Mesenchymal stem cell (in vitro differentiated cells and primary cell): Measurements from ENCODE around the gene PKP4.
A peak's percentile ranks its signal among the peaks of the same experiment; 100 is the strongest.

ENCODE experiments used
- DNase-seq: peaks from one replicate; pipeline ENCODE4 v3.0.0-alpha.2; 2013
- H2AFZ ChIP-seq: one replicate; pipeline ENCODE4 v1.6.1; 2013; ENCODE audit warnings: low read depth, mild to moderate bottlenecking, control low read depth, inconsistent platforms, low read length, moderate library complexity
- H2AK5ac ChIP-seq: 2 replicates; pipeline ENCODE4 v1.6.1; 2013; ENCODE audit warnings: low read length, moderate library complexity, mild to moderate bottlenecking, inconsistent platforms; ENCODE audit not compliant: severe bottlenecking
- H2BK120ac ChIP-seq: one replicate; pipeline ENCODE4 v1.6.1; 2013; ENCODE audit warnings: low read depth, mild to moderate bottlenecking, inconsistent platforms, low read length, moderate library complexity
- H2BK12ac ChIP-seq, 2 experiments: one replicate each; pipeline ENCODE4 v1.6.1; 2013; ENCODE audit warnings: inconsistent platforms in 2 of 2, low read length in 2 of 2, mild to moderate bottlenecking in 2 of 2, moderate library complexity in 2 of 2, control low read depth in 1 of 2
- H2BK15ac ChIP-seq: one replicate; pipeline ENCODE4 v1.6.1; 2013; ENCODE audit warnings: mild to moderate bottlenecking, low read depth, inconsistent platforms; ENCODE audit not compliant: poor library complexity, severe bottlenecking
- H2BK5ac ChIP-seq: 2 replicates; pipeline ENCODE4 v1.6.1; 2013; ENCODE audit warnings: low read depth, mild to moderate bottlenecking, low read length, control low read depth, inconsistent platforms; ENCODE audit not compliant: poor library complexity, severe bottlenecking
- H3K14ac ChIP-seq, 2 experiments: one replicate each; pipeline ENCODE4 v1.6.1; 2013; ENCODE audit warnings: inconsistent platforms in 2 of 2, low read length in 2 of 2, control low read depth in 1 of 2, mild to moderate bottlenecking in 1 of 2, moderate library complexity in 1 of 2
- H3K18ac ChIP-seq, 2 experiments: one replicate each; pipeline ENCODE4 v1.6.1; 2013; ENCODE audit warnings: inconsistent platforms in 2 of 2, low read length in 2 of 2, control low read depth in 1 of 2, low read depth in 1 of 2, mild to moderate bottlenecking in 1 of 2
- H3K23ac ChIP-seq, 2 experiments: one replicate each; pipeline ENCODE4 v1.6.1; 2013; ENCODE audit warnings: inconsistent platforms in 2 of 2, low read length in 2 of 2, mild to moderate bottlenecking in 2 of 2, moderate library complexity in 2 of 2, control low read depth in 1 of 2
- H3K27ac ChIP-seq: 2 replicates; pipeline ENCODE4 v1.5.1; 2013; ENCODE audit warnings: mild to moderate bottlenecking, moderate library complexity, low read length, control low read depth, inconsistent platforms; ENCODE audit not compliant: poor library complexity, severe bottlenecking
- H3K27me3 ChIP-seq, 2 experiments: 2 replicates each; pipeline versions ENCODE4 v1.6.1 to v1.7.0; 2013; ENCODE audit warnings: low read length in 2 of 2, mild to moderate bottlenecking in 2 of 2, moderate library complexity in 2 of 2, control low read depth in 1 of 2, inconsistent platforms in 1 of 2; ENCODE audit not compliant: control insufficient read depth in 1 of 2, insufficient read depth in 1 of 2
- H3K36me3 ChIP-seq, 2 experiments: 2 replicates each; pipeline versions ENCODE4 v1.6.1 to v1.7.0; 2013; ENCODE audit warnings: low read length in 2 of 2, control low read depth in 1 of 2, inconsistent platforms in 1 of 2, low read depth in 1 of 2, mild to moderate bottlenecking in 1 of 2; ENCODE audit not compliant: insufficient read depth in 2 of 2, control insufficient read depth in 1 of 2
- H3K4ac ChIP-seq, 2 experiments: one replicate each; pipeline ENCODE4 v1.6.1; 2013; ENCODE audit warnings: inconsistent platforms in 2 of 2, low read length in 2 of 2, mild to moderate bottlenecking in 2 of 2, moderate library complexity in 2 of 2, control low read depth in 1 of 2, low read depth in 1 of 2
- H3K4me1 ChIP-seq: 2 replicates; pipeline ENCODE4 v1.6.1; 2013; ENCODE audit warnings: low read depth, low read length, control low read depth; ENCODE audit not compliant: control insufficient read depth, insufficient read depth
- H3K4me2 ChIP-seq: 2 replicates; pipeline ENCODE4 v1.6.1; 2013; ENCODE audit warnings: low read length, mild to moderate bottlenecking, inconsistent platforms; ENCODE audit not compliant: poor library complexity, severe bottlenecking
- H3K4me3 ChIP-seq, 2 experiments: 2 replicates each; pipeline versions ENCODE4 v1.5.1 to v1.7.0; 2013; ENCODE audit warnings: low read length in 2 of 2, mild to moderate bottlenecking in 2 of 2, control low read depth in 1 of 2, low read depth in 1 of 2; ENCODE audit not compliant: insufficient read depth in 1 of 2
- H3K79me1 ChIP-seq: replicated peaks from 2 replicates; pipeline ENCODE4 v1.6.1; 2013; ENCODE audit warnings: mild to moderate bottlenecking, control low read depth, low read length, inconsistent platforms; ENCODE audit not compliant: poor library complexity, severe bottlenecking
- H3K9ac ChIP-seq: 2 replicates; pipeline ENCODE4 v1.7.0; 2013; ENCODE audit warnings: mild to moderate bottlenecking, low read length, moderate library complexity
- H3K9me3 ChIP-seq: 2 replicates; pipeline ENCODE4 v1.7.0; 2013; ENCODE audit warnings: mild to moderate bottlenecking, low read length; ENCODE audit not compliant: control insufficient read depth
- H4K8ac ChIP-seq: one replicate; pipeline ENCODE4 v1.6.1; 2013; ENCODE audit warnings: inconsistent platforms, mild to moderate bottlenecking, low read length, moderate library complexity
- H4K91ac ChIP-seq: one replicate; pipeline ENCODE4 v1.6.1; 2013; ENCODE audit warnings: mild to moderate bottlenecking, low read length, inconsistent platforms
- WGBS: methylation state at CpG from one replicate; pipeline ENCODE4 v1.1.7; 2013; ENCODE audit warnings: mixed read lengths; 5-methylcytosine and 5-hydroxymethylcytosine counted together

The PKP4 gene

GRCh38 chr2:158504088-158504487 is 47.3 kb downstream of the PKP4 start:
- Histone ChIP-seq H4K8ac (no peak overlapping the region), H3K9ac (no peak overlapping the region), H3K27me3 (no peaks in the 10 kb centered on the region), H2BK15ac (no peak overlapping the region), H3K4ac (no peak overlapping the region), H3K27ac (no peak overlapping the region), H4K91ac (no peak overlapping the region), H3K14ac (no peak overlapping the region), H3K36me3 (peaks cover 0 to 2% of the 10 kb centered on the region in 2 experiments), H3K79me1 (peaks cover 17% of the 10 kb centered on the region), H2BK5ac (no peak overlapping the region), H2AK5ac (no peak overlapping the region), H3K4me2 (no peak overlapping the region), H2BK120ac (no peak overlapping the region), H3K23ac (no peak overlapping the region), H3K9me3 (no peaks in the 10 kb centered on the region), H3K18ac (no peak overlapping the region), H2AFZ (no peak overlapping the region), H3K4me3 (no peak overlapping the region), H2BK12ac (no peak overlapping the region), H3K4me1 (peaks cover 6% of the 10 kb centered on the region)
- 54% methylated on average over 2 of the region's 3 CpGs for WGBS
- DNase-seq = no peak

GRCh38 chr2:158505448-158505934 is 48.7 kb downstream of the PKP4 start:
- Histone ChIP-seq H2BK5ac (no peak overlapping the region), H4K8ac (no peak overlapping the region), H3K23ac (no peak overlapping the region), H3K36me3 (peaks cover 0 to 3% of the 10 kb centered on the region in 2 experiments), H2AK5ac (no peak overlapping the region), H3K79me1 (peaks cover 12% of the 10 kb centered on the region), H2AFZ (no peak overlapping the region), H4K91ac (no peak overlapping the region), H2BK12ac (no peak overlapping the region), H2BK120ac (peak overlapping the region; percentile 39), H3K4me2 (no peak overlapping the region), H2BK15ac (peak overlapping the region; percentile 17), H3K27me3 (no peaks in the 10 kb centered on the region), H3K14ac (no peak overlapping the region), H3K9me3 (no peaks in the 10 kb centered on the region), H3K9ac (no peak overlapping the region), H3K4me1 (peaks cover 6% of the 10 kb centered on the region), H3K27ac (no peak overlapping the region), H3K18ac (no peak overlapping the region), H3K4me3 (no peak overlapping the region), H3K4ac (no peak overlapping the region)
- DNase-seq = no peak
- WGBS = 91% methylated on average over 3 of the region's 4 CpGs

GRCh38 chr2:158507141-158507540 is 50.4 kb downstream of the PKP4 start:
- H4K91ac ChIP-seq = no peak overlapping the region
- H3K4me2 ChIP-seq = no peak overlapping the region
- H3K79me1 ChIP-seq = peaks cover 8% of the 10 kb centered on the region
- H3K4ac ChIP-seq = no peak overlapping the region
- no peak overlapping the region for H4K8ac ChIP-seq
- no peak overlapping the region for H3K27ac ChIP-seq
- no peak overlapping the region for H3K4me3 ChIP-seq
- no peaks in the 10 kb centered on the region for H3K9me3 ChIP-seq
- no peak overlapping the region for H3K14ac ChIP-seq
- H3K36me3 ChIP-seq = peaks cover 0 to 7% of the 10 kb centered on the region in 2 experiments
- H3K9ac ChIP-seq = no peak overlapping the region
- H3K4me1 ChIP-seq = peaks cover 8% of the 10 kb centered on the region
- no peak overlapping the region for H2BK12ac ChIP-seq
- no peak overlapping the region for H2BK15ac ChIP-seq
- no peak overlapping the region for H2BK120ac ChIP-seq
- no peak overlapping the region for H3K18ac ChIP-seq
- no peak overlapping the region for H3K23ac ChIP-seq
- 95% methylated on average over 1 of the region's 4 CpGs for WGBS
- no peak overlapping the region for H2AFZ ChIP-seq
- H2AK5ac ChIP-seq = no peak overlapping the region
- no peak for DNase-seq
- H2BK5ac ChIP-seq = no peak overlapping the region
- no peaks in the 10 kb centered on the region for H3K27me3 ChIP-seq

GRCh38 chr2:158507679-158508078 is 50.9 kb downstream of the PKP4 start:
- Histone ChIP-seq H3K23ac (no peak overlapping the region), H3K27me3 (no peaks in the 10 kb centered on the region), H3K14ac (no peak overlapping the region), H2AK5ac (no peak overlapping the region), H3K36me3 (peaks cover 0 to 7% of the 10 kb centered on the region in 2 experiments), H2AFZ (no peak overlapping the region), H3K18ac (no peak overlapping the region), H3K9me3 (no peaks in the 10 kb centered on the region), H2BK15ac (no peak overlapping the region), H3K4me1 (peaks cover 8% of the 10 kb centered on the region), H2BK120ac (no peak overlapping the region), H2BK12ac (no peak overlapping the region), H2BK5ac (no peak overlapping the region), H3K4ac (no peak overlapping the region), H4K91ac (no peak overlapping the region), H3K4me2 (no peak overlapping the region), H3K4me3 (no peak overlapping the region), H3K27ac (no peak overlapping the region), H3K9ac (no peak overlapping the region), H4K8ac (no peak overlapping the region), H3K79me1 (peaks cover 10% of the 10 kb centered on the region)
- WGBS = 89% methylated on average over 2 of the region's 2 CpGs
- DNase-seq = no peak
